ENCODE data around the gene ZFAND2B.

ZFAND2B gene

GRCh38 chr2:219204425-219205164, 2.0 kb upstream of the ZFAND2B start:
- Histone ChIP-seq H2AFZ (ENCODE audit: low read depth, low read length) (no peak overlapping the region), H3K27me3 (ENCODE audit: low read depth, low read length) (no peaks in the 10 kb centered on the region), H3K4me3 (ENCODE audit: low read length) (no peak overlapping the region), H3K4me1 (ENCODE audit: low read length) (peaks cover 7% of the 10 kb centered on the region), H4K20me1 (ENCODE audit: insufficient read depth, low read length) (no peaks in the 10 kb centered on the region), H3K9ac (ENCODE audit: low read length) (no peak overlapping the region), H3K9me3 (ENCODE audit: insufficient read depth, low read length) (no peaks in the 10 kb centered on the region), H3K4me2 (ENCODE audit: low read length) (no peak overlapping the region), H3K36me3 (replicated peaks; ENCODE audit: low read depth, low read length) (no peaks in the 10 kb centered on the region), H3K27ac (ENCODE audit: low read length) (no peak overlapping the region), H3K79me2 (ENCODE audit: low read length) (no peaks in the 10 kb centered on the region)
- TF ChIP-seq EZH2phosphoT487 (IDR thresholded peaks at IDR 0.05; ENCODE audit: low read depth): no peak
- TF ChIP-seq, protein P1, sequence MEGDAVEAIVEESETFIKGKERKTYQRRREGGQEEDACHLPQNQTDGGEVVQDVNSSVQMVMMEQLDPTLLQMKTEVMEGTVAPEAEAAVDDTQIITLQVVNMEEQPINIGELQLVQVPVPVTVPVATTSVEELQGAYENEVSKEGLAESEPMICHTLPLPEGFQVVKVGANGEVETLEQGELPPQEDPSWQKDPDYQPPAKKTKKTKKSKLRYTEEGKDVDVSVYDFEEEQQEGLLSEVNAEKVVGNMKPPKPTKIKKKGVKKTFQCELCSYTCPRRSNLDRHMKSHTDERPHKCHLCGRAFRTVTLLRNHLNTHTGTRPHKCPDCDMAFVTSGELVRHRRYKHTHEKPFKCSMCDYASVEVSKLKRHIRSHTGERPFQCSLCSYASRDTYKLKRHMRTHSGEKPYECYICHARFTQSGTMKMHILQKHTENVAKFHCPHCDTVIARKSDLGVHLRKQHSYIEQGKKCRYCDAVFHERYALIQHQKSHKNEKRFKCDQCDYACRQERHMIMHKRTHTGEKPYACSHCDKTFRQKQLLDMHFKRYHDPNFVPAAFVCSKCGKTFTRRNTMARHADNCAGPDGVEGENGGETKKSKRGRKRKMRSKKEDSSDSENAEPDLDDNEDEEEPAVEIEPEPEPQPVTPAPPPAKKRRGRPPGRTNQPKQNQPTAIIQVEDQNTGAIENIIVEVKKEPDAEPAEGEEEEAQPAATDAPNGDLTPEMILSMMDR (IDR thresholded peaks at IDR 0.05; ENCODE audit: low read depth, low read length): no peak

DNA sequence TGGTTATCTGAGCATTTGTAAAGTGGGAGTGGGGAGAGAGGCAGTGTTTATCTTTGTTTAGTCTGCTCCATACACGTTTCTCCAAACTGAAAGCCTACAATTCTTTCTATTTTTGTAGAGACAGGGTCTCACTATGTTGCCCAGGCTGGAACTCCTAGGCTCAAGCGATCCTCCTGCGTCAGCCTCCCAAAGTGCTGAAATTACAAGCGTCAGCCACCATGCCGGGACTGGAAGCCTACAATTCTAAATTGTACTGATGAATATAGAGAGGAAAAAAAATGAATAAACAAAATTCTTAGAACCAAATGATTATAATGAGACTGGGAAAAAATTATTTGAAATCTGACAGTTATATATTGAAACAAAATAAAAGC, 1.4 kb upstream of the ZFAND2B start:
- no peaks in the 10 kb centered on the region for H3K79me2 ChIP-seq (ENCODE audit: low read length)
- H3K27ac ChIP-seq (ENCODE audit: low read length): no peak overlapping the region
- peaks cover 7% of the 10 kb centered on the region for H3K4me1 ChIP-seq (ENCODE audit: low read length)
- H3K9me3 ChIP-seq (ENCODE audit: insufficient read depth, low read length): no peaks in the 10 kb centered on the region
- TF ChIP-seq EZH2phosphoT487 (IDR thresholded peaks at IDR 0.05; ENCODE audit: low read depth): no peak
- TF ChIP-seq, protein P1 (IDR thresholded peaks at IDR 0.05; ENCODE audit: low read depth, low read length): no peak
- H4K20me1 ChIP-seq (ENCODE audit: insufficient read depth, low read length): no peaks in the 10 kb centered on the region
- no peaks in the 10 kb centered on the region for H3K36me3 ChIP-seq (replicated peaks; ENCODE audit: low read depth, low read length)
- H3K9ac ChIP-seq (ENCODE audit: low read length): no peak overlapping the region
- no peaks in the 10 kb centered on the region for H3K27me3 ChIP-seq (ENCODE audit: low read depth, low read length)
- no peak overlapping the region for H3K4me2 ChIP-seq (ENCODE audit: low read length)
- no peak overlapping the region for H3K4me3 ChIP-seq (ENCODE audit: low read length)
- H2AFZ ChIP-seq (ENCODE audit: low read depth, low read length): no peak overlapping the region

GRCh38 chr2:219205981-219206327, 628 bp upstream of the ZFAND2B start:
- peak overlapping the region; percentile 77 for H2AFZ ChIP-seq (ENCODE audit: low read depth, low read length)
- TF ChIP-seq, protein P1 (IDR thresholded peaks at IDR 0.05; ENCODE audit: low read depth, low read length): no peak
- no peak for TF ChIP-seq EZH2phosphoT487 (IDR thresholded peaks at IDR 0.05; ENCODE audit: low read depth)
- H3K4me2 ChIP-seq (ENCODE audit: low read length): peak overlapping the region; percentile 92
- H3K4me1 ChIP-seq (ENCODE audit: low read length): peaks cover 7% of the 10 kb centered on the region
- H3K27ac ChIP-seq (ENCODE audit: low read length): peak overlapping the region; percentile 67
- H3K9ac ChIP-seq (ENCODE audit: low read length): peak overlapping the region; percentile 86
- peak overlapping the region; percentile 91 for H3K4me3 ChIP-seq (ENCODE audit: low read length)
- H3K36me3 ChIP-seq (replicated peaks; ENCODE audit: low read depth, low read length): no peaks in the 10 kb centered on the region
- no peaks in the 10 kb centered on the region for H3K27me3 ChIP-seq (ENCODE audit: low read depth, low read length)
- no peaks in the 10 kb centered on the region for H3K9me3 ChIP-seq (ENCODE audit: insufficient read depth, low read length)
- H4K20me1 ChIP-seq (ENCODE audit: insufficient read depth, low read length): no peaks in the 10 kb centered on the region
- H3K79me2 ChIP-seq (ENCODE audit: low read length): no peaks in the 10 kb centered on the region

GRCh38 chr2:219207134-219207883, 727 bp downstream of the ZFAND2B start:
- no peaks in the 10 kb centered on the region for H3K79me2 ChIP-seq (ENCODE audit: low read length)
- peak overlapping the region; percentile 95 for H3K4me2 ChIP-seq (ENCODE audit: low read length)
- H3K4me3 ChIP-seq (ENCODE audit: low read length): peak overlapping the region; percentile 91
- H4K20me1 ChIP-seq (ENCODE audit: insufficient read depth, low read length): no peaks in the 10 kb centered on the region
- H3K27ac ChIP-seq (ENCODE audit: low read length): peak overlapping the region; percentile 67
- H3K27me3 ChIP-seq (ENCODE audit: low read depth, low read length): no peaks in the 10 kb centered on the region
- H3K9ac ChIP-seq (ENCODE audit: low read length): peak overlapping the region; percentile 86
- H3K36me3 ChIP-seq (replicated peaks; ENCODE audit: low read depth, low read length): no peaks in the 10 kb centered on the region
- H3K4me1 ChIP-seq (ENCODE audit: low read length): peaks cover 7% of the 10 kb centered on the region
- no peak overlapping the region for H2AFZ ChIP-seq (ENCODE audit: low read depth, low read length)
- H3K9me3 ChIP-seq (ENCODE audit: insufficient read depth, low read length): no peaks in the 10 kb centered on the region
- TF ChIP-seq EZH2phosphoT487 (IDR thresholded peaks at IDR 0.05; ENCODE audit: low read depth): no peak

All from OCI-LY3 (cell line).